SH-SY5Y (cell line): ENCODE measurements around the gene MYORG.

Experiments
- GATA2 ChIP-seq: IDR thresholded peaks from 2 replicates; pipeline ENCODE4 v1.6.1; 2011; ENCODE audit warnings: mild to moderate bottlenecking, low read depth, low read length
- GATA3 ChIP-seq: IDR thresholded peaks from 2 replicates; pipeline ENCODE4 v1.6.1; 2011; ENCODE audit warnings: low read depth, mild to moderate bottlenecking, low read length, moderate library complexity

DNA sequence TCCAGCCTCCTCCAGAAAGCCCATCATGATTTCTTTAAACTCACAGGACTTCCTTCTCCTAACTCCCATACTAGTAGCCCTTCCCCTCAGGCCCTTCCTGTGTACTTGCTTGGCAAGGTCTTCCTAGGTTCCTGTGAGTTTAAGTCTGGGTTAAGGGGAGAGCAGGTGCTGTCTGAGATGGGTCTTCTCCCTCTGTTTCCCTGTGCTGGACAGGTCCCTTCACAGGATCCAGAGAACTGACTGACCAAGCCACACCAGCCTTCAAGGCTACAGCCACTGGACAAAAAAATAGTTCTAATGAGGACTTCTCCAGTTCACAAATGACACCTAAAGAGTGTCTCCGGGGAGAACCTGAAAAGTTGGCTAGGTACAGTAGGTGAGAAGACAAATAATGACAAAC is 29.5 kb upstream of the MYORG start:
- TF ChIP-seq GATA3 (no peak), GATA2 (no peak)
